Measurements from ENCODE around the gene COL6A2. TPM values are rescaled to one million over a fixed set of nuclear protein-coding genes. Genes with fewer than 3 reads are reported as not detected.

COL6A2 gene
- polyA plus RNA-seq, 1 of the 3 experiments (the other 2 are of a cell fraction), result 108 TPM

- CTCF ChIA-PET, result no interaction called here
- Histone ChIP-seq H4K20me1 (ENCODE audit: insufficient read depth) (no peaks in the 10 kb centered on the region), H3K9me3 (no peaks in the 10 kb centered on the region), H3K27ac (ENCODE audit: low read depth in 2 of 2, low read length in 1 of 2) (no peak overlapping the region), H3K4me2 (no peak overlapping the region), H3K4me3 (ENCODE audit: low read depth in 2 of 2, low read length in 1 of 2) (no peak overlapping the region), H3F3A (replicated peaks; ENCODE audit: insufficient read depth) (no peaks in the 10 kb centered on the region), H3K4me1 (ENCODE audit: control insufficient read depth in 1 of 2, insufficient read depth in 2 of 2, low read depth in 1 of 2, low read length in 1 of 2) (peaks cover 0 to 28% of the 10 kb centered on the region in 2 experiments; a peak in 1 of 4 replicates), H3K9ac (no peak overlapping the region), H3K79me2 (ENCODE audit: insufficient read depth) (no peaks in the 10 kb centered on the region), H3K9me2 (no peaks in the 10 kb centered on the region), H2AFZ (ENCODE audit: low read depth) (no peak overlapping the region), H3K36me3 (replicated peaks in 1 of 2; ENCODE audit: control insufficient read depth in 1 of 2, insufficient read depth in 2 of 2, low read length in 1 of 2) (peaks cover 3 to 40% of the 10 kb centered on the region in 2 experiments), H3K27me3 (ENCODE audit: insufficient read depth) (no peaks in the 10 kb centered on the region)
- DNase-seq, result peak; percentile 20
- no peak for TF ChIP-seq RFX5 (IDR thresholded peaks at IDR 0.05; ENCODE audit: low read length)
- TF ChIP-seq FOXM1 (IDR thresholded peaks at IDR 0.05; ENCODE audit: low read depth), result no peak
- TF ChIP-seq SMC3 (IDR thresholded peaks at IDR 0.05; ENCODE audit: low read depth, low read length), result no peak
- TF ChIP-seq GABPA (IDR thresholded peaks at IDR 0.05; ENCODE audit: low read depth), result no peak
- TF ChIP-seq POLR2AphosphoS5 (IDR thresholded peaks at IDR 0.05; ENCODE audit: low read depth, low read length), result no peak
- WGBS (ENCODE audit: low lambda C conversion rate), result 97% methylated on average over 4 of the region's 16 CpGs
- POLR2A ChIA-PET, result no interaction called here
These were observed 26.4 kb downstream of the COL6A2 start for GRCh38 chr21:46124083-46124925.

DNA sequence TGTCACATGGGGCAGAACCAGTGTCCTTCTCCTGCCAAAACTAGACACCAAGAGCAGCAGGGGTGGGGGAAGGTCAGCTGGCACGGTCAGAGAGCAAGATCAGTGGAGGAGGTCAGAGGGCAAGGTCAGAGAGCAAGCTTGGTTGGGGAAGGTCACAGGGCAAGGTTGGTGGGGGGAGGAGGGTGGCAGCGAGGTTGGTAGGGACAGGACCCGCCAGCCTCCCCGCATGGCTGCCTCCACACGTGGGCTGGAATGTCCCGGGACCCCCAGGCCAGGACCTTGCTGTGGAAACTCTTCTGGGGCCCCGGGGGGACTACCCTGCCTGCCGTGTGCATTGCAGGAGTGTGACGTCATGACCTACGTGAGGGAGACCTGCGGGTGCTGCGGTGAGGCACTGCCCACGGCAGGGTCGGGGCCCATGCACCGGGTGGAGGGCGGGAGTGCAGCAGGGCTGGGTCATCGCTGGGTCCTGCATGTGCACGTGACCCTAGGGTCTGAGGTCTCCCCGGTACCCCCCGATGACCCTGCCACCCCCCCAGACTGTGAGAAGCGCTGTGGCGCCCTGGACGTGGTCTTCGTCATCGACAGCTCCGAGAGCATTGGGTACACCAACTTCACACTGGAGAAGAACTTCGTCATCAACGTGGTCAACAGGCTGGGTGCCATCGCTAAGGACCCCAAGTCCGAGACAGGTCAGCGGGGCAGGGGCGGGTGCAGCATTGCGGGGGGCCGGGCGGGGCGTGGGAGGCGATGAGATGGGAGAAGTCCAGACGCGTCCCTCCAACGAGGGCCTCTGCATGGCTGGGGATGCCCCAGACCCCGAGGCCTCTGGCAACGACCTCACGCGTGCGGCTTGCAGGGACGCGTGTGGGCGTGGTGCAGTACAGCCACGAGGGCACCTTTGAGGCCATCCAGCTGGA, 27.3 kb downstream of the COL6A2 start:
- 89% methylated on average over 19 of the region's 49 CpGs for WGBS (ENCODE audit: low lambda C conversion rate)
- H3K36me3 ChIP-seq (replicated peaks in 1 of 2; ENCODE audit: control insufficient read depth in 1 of 2, insufficient read depth in 2 of 2, low read length in 1 of 2), result peaks cover 3 to 37% of the 10 kb centered on the region in 2 experiments

More for the DNA sequence above, 27.3 kb downstream of the COL6A2 start:
- peaks cover 0 to 36% of the 10 kb centered on the region in 2 experiments; a peak in 1 of 4 replicates for H3K4me1 ChIP-seq (ENCODE audit: control insufficient read depth in 1 of 2, insufficient read depth in 2 of 2, low read depth in 1 of 2, low read length in 1 of 2)
- H3F3A ChIP-seq (replicated peaks; ENCODE audit: insufficient read depth), result no peaks in the 10 kb centered on the region
- no peak overlapping the region for H3K4me3 ChIP-seq (ENCODE audit: low read depth in 2 of 2, low read length in 1 of 2)
- H2AFZ ChIP-seq (ENCODE audit: low read depth), result no peak overlapping the region
- DNase-seq, result peak; percentile 21
- no peaks in the 10 kb centered on the region for H3K27me3 ChIP-seq (ENCODE audit: insufficient read depth)
- H3K4me2 ChIP-seq, result no peak overlapping the region
- TF ChIP-seq TAF1 (IDR thresholded peaks at IDR 0.05; ENCODE audit: borderline replicate concordance, low read depth, low read length), result no peak
- TF ChIP-seq, protein P1, sequence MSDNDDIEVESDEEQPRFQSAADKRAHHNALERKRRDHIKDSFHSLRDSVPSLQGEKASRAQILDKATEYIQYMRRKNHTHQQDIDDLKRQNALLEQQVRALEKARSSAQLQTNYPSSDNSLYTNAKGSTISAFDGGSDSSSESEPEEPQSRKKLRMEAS (IDR thresholded peaks at IDR 0.05; ENCODE audit: low read depth), result no peak
- TF ChIP-seq FOXJ3 (CRISPR knock-in tag; IDR thresholded peaks at IDR 0.05), result no peak
- no peak for TF ChIP-seq NRF1 (IDR thresholded peaks at IDR 0.05; ENCODE audit: low read depth, low read length)
- no peak for TF ChIP-seq ZBTB33 (IDR thresholded peaks at IDR 0.05; ENCODE audit: borderline replicate concordance, low read depth)
- TF ChIP-seq, protein P2, sequence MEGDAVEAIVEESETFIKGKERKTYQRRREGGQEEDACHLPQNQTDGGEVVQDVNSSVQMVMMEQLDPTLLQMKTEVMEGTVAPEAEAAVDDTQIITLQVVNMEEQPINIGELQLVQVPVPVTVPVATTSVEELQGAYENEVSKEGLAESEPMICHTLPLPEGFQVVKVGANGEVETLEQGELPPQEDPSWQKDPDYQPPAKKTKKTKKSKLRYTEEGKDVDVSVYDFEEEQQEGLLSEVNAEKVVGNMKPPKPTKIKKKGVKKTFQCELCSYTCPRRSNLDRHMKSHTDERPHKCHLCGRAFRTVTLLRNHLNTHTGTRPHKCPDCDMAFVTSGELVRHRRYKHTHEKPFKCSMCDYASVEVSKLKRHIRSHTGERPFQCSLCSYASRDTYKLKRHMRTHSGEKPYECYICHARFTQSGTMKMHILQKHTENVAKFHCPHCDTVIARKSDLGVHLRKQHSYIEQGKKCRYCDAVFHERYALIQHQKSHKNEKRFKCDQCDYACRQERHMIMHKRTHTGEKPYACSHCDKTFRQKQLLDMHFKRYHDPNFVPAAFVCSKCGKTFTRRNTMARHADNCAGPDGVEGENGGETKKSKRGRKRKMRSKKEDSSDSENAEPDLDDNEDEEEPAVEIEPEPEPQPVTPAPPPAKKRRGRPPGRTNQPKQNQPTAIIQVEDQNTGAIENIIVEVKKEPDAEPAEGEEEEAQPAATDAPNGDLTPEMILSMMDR (IDR thresholded peaks at IDR 0.05), result no peak
- no peak for TF ChIP-seq NFIC (IDR thresholded peaks at IDR 0.05; ENCODE audit: borderline replicate concordance)
- no peak for TF ChIP-seq EP300 (IDR thresholded peaks at IDR 0.05; ENCODE audit: borderline replicate concordance in 1 of 2, low read depth in 1 of 2, low read length in 1 of 2)
- no peak for TF ChIP-seq MEF2A (IDR thresholded peaks at IDR 0.05; ENCODE audit: borderline replicate concordance, low read depth)
- H3K9me2 ChIP-seq, result no peaks in the 10 kb centered on the region
- no peak overlapping the region; a peak in 1 of 4 replicates for H3K27ac ChIP-seq (ENCODE audit: low read depth in 2 of 2, low read length in 1 of 2)
- CTCF ChIA-PET, result no interaction called here
- POLR2A ChIA-PET, result no interaction called here
- no peaks in the 10 kb centered on the region for H4K20me1 ChIP-seq (ENCODE audit: insufficient read depth)
- no peaks in the 10 kb centered on the region for H3K9me3 ChIP-seq
- no peak overlapping the region for H3K9ac ChIP-seq
- H3K79me2 ChIP-seq (ENCODE audit: insufficient read depth), result no peaks in the 10 kb centered on the region

Data from SK-N-SH (cell line).